Activated naive CD4-positive, alpha-beta T cell treated with Interleukin-2 at 50 U/mL for 16 hours (primary cell): ENCODE measurements around the gene NXPH1.
"Not testable (repeated sequence)": the region's sequence is repeated elsewhere in the genome, so short reads cannot be mapped to it uniquely, and the experiment has no call there.

ENCODE experiments used
- DNase-seq: peaks from one replicate; pipeline ENCODE4 v3.0.0-alpha.2; 2020

Gene NXPH1

DNA sequence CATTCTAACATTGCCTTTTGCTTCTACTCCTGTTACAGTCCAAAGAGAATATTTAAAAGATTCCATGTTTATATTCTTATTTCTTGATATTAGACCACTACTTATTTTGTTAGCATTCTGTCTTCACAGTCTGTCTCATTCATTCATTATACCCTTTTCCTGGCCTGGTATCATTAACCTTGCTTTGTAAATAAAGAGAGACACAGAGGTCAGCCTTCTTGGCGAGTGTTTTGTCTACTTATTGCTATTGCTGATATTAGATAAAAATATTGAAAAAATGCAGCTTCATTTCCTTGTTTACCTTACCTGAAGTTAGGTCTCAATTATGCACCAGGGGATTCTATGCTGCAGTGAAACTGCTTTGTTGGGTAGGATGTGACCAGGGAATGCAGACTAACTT, 179.2 kb downstream of the NXPH1 start:
- no peak for DNase-seq

DNA sequence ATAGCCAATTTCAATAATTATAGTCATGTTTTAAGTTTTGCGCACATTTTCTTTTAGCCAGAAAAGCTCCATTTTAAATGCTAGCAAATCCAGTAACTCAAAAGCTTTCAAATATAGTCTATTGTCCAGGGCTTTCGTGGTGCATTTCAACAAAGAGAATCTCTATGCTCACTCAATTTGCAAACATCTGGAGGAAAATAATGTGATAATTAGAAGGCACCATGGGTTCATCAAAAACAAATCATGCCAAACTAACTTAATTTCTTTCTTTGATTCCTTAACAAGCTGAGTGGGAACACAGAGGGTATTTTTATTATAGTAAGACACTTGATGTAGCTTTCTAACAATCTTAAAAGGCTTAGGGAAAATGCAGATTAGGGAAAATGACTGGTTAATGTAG, 179.8 kb downstream of the NXPH1 start:
- no peak for DNase-seq

- no peak for DNase-seq
Measured at GRCh38 chr7:8615019-8615418, 181.6 kb downstream of the NXPH1 start.

GRCh38 chr7:8618441-8619070, 185.1 kb downstream of the NXPH1 start:
- no peak for DNase-seq

- DNase-seq, result no peak
Measured at GRCh38 chr7:8620169-8620568, 186.8 kb downstream of the NXPH1 start.

DNA sequence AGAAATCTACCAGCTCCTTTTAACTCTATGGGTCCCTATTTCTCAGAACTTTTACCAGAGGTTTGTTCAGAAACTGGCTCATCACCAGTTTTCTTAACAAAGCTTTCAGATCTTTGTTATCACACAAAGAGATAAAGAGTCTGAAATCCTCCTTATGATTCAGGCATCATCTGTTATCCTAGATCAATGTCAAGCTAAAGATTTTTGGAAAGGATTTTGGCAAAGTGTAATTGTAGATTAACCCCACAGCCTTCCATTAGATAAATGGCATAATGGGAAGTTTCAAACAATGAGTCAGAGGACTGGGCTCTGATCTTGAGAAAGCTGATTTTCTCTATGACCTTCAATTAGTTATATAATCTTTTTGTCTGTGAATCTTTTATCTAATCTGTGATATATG, 192.2 kb downstream of the NXPH1 start:
- DNase-seq, result no peak

GRCh38 chr7:8627325-8627724, 193.9 kb downstream of the NXPH1 start:
- DNase-seq, result no peak

GRCh38 chr7:8628656-8629055, 195.2 kb downstream of the NXPH1 start:
- DNase-seq, result no peak

GRCh38 chr7:8629504-8629903, 196.1 kb downstream of the NXPH1 start:
- no peak for DNase-seq

- no peak for DNase-seq
Measured at GRCh38 chr7:8637322-8637721, 203.9 kb downstream of the NXPH1 start.

GRCh38 chr7:8638076-8638475, 204.7 kb downstream of the NXPH1 start:
- DNase-seq, result no peak

- DNase-seq, result no peak
Measured at GRCh38 chr7:8639668-8640067, 206.3 kb downstream of the NXPH1 start.

GRCh38 chr7:8640671-8641070, 207.3 kb downstream of the NXPH1 start:
- DNase-seq, result no peak

DNA sequence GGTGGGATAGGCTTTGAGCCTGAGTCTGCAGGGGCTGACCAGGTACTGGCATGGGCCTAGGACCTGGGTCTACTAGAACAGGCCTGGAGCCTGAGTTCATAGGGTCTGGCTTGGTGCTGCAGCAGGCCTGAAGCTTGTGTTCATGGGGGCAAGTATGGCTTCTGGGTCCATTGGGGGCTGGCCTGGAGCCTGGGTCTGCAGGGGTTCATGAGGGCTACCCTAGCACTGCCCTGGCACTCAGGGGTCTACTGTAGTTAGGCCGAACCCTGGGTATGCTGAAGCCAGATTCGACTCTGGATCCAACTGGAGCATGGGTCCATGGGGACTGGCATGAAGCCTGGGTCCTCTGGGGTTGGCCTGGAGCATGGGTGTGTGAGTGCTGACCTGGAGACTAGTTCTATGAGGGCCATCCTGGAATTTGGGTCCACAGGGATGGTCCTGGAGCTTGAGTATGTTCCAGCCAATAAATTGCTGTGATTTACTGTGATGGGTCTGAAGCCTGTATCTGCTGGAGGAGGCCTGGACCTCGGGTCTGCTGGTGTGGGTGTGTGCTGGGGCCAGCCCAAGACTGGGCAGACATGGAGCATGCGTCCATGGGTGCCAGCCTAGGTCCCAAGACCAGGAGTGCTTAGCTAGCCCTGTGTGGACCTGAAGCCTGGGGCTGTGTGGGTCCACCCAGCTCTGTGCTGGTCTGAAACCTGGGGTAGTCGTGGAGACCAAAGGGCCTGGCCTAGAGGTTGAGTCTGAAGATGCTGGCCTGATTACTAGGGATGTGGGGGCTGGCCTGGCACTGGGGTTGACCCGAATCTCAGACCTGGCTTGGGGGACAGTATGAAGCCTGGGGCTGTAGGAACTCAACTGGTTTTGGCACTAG, 235.5 kb downstream of the NXPH1 start:
- no peak for DNase-seq

DNA sequence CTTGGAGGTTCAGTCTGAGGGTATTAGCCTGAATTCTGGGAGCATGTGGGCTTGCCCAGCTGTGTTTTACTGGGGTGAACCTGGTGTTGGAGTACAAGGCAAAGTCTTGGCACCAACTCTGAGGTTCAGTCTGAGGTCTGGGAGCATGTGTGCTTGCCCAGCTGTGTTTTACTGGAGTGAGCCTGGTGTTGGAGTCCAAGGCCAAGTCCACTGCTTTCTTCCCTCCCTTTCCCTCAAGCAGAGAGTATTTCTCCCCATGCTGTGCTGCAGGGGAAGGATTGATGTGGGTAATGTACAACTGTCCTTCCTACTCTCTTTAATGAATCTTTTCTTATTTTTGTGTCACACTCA, 236.1 kb downstream of the NXPH1 start:
- no peak for DNase-seq

GRCh38 chr7:8684426-8684825, 251.0 kb downstream of the NXPH1 start:
- DNase-seq, result no peak

GRCh38 chr7:8699875-8700624, 266.6 kb downstream of the NXPH1 start:
- DNase-seq, result no peak

GRCh38 chr7:8702807-8703206, 269.4 kb downstream of the NXPH1 start:
- DNase-seq, result no peak

DNA sequence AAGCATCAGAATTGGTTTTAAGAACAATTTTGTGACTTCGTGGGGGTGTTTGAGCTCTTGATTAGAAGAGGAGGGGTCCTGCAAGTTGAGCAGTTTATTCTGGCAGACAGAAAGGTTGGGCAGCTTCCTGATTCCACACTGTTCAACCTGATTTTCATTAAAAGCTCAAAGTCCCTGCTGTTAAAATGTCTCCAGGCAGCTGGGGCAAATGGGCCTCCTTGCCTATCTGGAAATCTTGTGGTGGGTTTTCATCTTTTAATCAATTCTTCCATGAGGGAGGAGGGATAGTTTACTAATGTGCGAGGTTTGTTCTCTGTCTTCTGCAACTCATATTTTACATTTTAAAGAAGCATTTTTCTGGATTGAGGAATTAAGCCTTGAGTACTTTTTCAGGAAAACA, 276.7 kb downstream of the NXPH1 start:
- DNase-seq, result no peak

DNA sequence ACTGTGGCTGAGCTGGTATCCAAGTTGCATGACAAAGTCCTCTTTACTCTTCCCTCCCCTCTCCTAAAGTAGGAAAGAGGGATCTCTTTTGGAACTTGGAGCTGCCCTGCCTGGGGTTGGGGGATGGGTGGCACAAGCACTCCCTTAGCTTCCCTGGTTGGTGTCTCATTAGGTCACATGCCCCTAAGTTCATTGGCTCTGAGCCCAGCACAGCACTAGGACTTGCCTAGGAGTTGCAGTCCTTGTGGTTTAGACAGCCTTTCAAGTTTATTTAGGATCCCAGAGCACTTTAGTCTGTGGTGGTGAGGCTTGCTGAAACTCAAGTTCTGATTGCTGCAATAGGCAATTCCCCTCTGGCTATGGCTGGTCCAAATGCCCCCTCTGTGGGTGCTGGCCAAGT, 281.4 kb downstream of the NXPH1 start:
- no peak for DNase-seq

- DNase-seq, result no peak
Measured at GRCh38 chr7:8719102-8719501, 285.7 kb downstream of the NXPH1 start.

- no peak for DNase-seq
Measured at GRCh38 chr7:8724080-8724718, 290.8 kb downstream of the NXPH1 start.

GRCh38 chr7:8731756-8732155, 298.3 kb downstream of the NXPH1 start:
- not testable (repeated sequence) for DNase-seq
